SJSA1 (cell line): ENCODE results near the gene TMEM106C. TPM values are rescaled to one million over a fixed set of nuclear protein-coding genes. Genes with fewer than 3 reads are reported as not detected.
"Not testable (repeated sequence)": the region's sequence is repeated elsewhere in the genome, so short reads cannot be mapped to it uniquely, and the experiment has no call there.

Experiments
- DNase-seq, 2 experiments: peaks; one replicate each; pipeline ENCODE4 v3.0.0-alpha.2; 2015 to 2020; ENCODE audit warnings: low spot score in 2 of 2, low read depth in 1 of 2
- H3K27ac ChIP-seq: fragments of 250-450 bp; sonication (Bioruptor Pico); 2 replicates; pipeline ENCODE4 v1.5.1; 2020; ENCODE audit warnings: mild to moderate bottlenecking, moderate library complexity
- H3K27me3 ChIP-seq: fragments of 250-450 bp; sonication (Bioruptor Pico); replicated peaks from 2 replicates; pipeline ENCODE4 v1.5.1; 2020; ENCODE audit warnings: mild to moderate bottlenecking, moderate library complexity
- H3K36me3 ChIP-seq: fragments of 250-450 bp; sonication (Bioruptor Pico); 2 replicates; pipeline ENCODE4 v1.5.1; 2020; ENCODE audit warnings: mild to moderate bottlenecking
- H3K4me1 ChIP-seq: fragments of 250-450 bp; sonication (Bioruptor Pico); replicated peaks from 2 replicates; pipeline ENCODE4 v1.6.1; 2021; ENCODE audit warnings: mild to moderate bottlenecking
- H3K4me3 ChIP-seq: fragments of 250-450 bp; sonication (Bioruptor Pico); 2 replicates; pipeline ENCODE4 v1.5.1; 2020; ENCODE audit warnings: mild to moderate bottlenecking
- H3K9me3 ChIP-seq: fragments of 250-450 bp; sonication (Bioruptor Pico); replicated peaks from 2 replicates; pipeline ENCODE4 v1.5.1; 2020; ENCODE audit warnings: mild to moderate bottlenecking
- total RNA-seq: library from RNA; depleted of rRNA; stranded (reverse); fragments of >200 nt; shearing (Covaris generic); gene quantifications from 2 replicates; pipeline ENCODE4 v1.2.3, GENCODE V29; 2014

Gene TMEM106C
- total RNA-seq, 1 experiment from 2014 or later: 143 TPM

GRCh38 chr12:47942614-47943225, 20.7 kb upstream of the TMEM106C start:
- no peak overlapping the region for H3K27ac ChIP-seq
- H3K36me3 ChIP-seq: no peaks in the 10 kb centered on the region
- H3K27me3 ChIP-seq: no peaks in the 10 kb centered on the region
- H3K4me3 ChIP-seq: no peak overlapping the region
- no peak for DNase-seq
- peaks cover 32% of the 10 kb centered on the region for H3K4me1 ChIP-seq
- no peaks in the 10 kb centered on the region for H3K9me3 ChIP-seq

GRCh38 chr12:47943623-47944340, 19.6 kb upstream of the TMEM106C start:
- Histone ChIP-seq H3K9me3 (no peaks in the 10 kb centered on the region), H3K27me3 (no peaks in the 10 kb centered on the region), H3K4me1 (peaks cover 23% of the 10 kb centered on the region), H3K36me3 (no peaks in the 10 kb centered on the region), H3K27ac (no peak overlapping the region), H3K4me3 (no peak overlapping the region)
- no peak for DNase-seq

GRCh38 chr12:47944685-47945340, 18.6 kb upstream of the TMEM106C start:
- Histone ChIP-seq H3K27ac (no peak overlapping the region), H3K27me3 (no peaks in the 10 kb centered on the region)
- no peak for DNase-seq

GRCh38 chr12:47945341-47945728, 18.1 kb upstream of the TMEM106C start:
- DNase-seq: no peak
- no peak overlapping the region for H3K4me3 ChIP-seq
- peaks cover 24% of the 10 kb centered on the region for H3K4me1 ChIP-seq
- no peaks in the 10 kb centered on the region for H3K36me3 ChIP-seq
- H3K27ac ChIP-seq: no peak overlapping the region
- no peaks in the 10 kb centered on the region for H3K9me3 ChIP-seq
- no peaks in the 10 kb centered on the region for H3K27me3 ChIP-seq

More at GRCh38 chr12:47944685-47945340, 18.6 kb upstream of the TMEM106C start:
- Histone ChIP-seq H3K4me1 (peaks cover 24% of the 10 kb centered on the region), H3K4me3 (no peak overlapping the region), H3K9me3 (no peaks in the 10 kb centered on the region), H3K36me3 (no peaks in the 10 kb centered on the region)

- H3K27me3 ChIP-seq: no peaks in the 10 kb centered on the region
- no peaks in the 10 kb centered on the region for H3K36me3 ChIP-seq
- H3K4me3 ChIP-seq: peak overlapping the region; percentile 14
- H3K27ac ChIP-seq: peak overlapping the region; percentile 41
- H3K4me1 ChIP-seq: peaks cover 24% of the 10 kb centered on the region
- peak; percentile 62 to 77 for DNase-seq
- H3K9me3 ChIP-seq: no peaks in the 10 kb centered on the region
These were observed 16.7 kb upstream of the TMEM106C start for GRCh38 chr12:47946413-47947323.

- H3K36me3 ChIP-seq: no peaks in the 10 kb centered on the region
- no peak overlapping the region for H3K4me3 ChIP-seq
- H3K27ac ChIP-seq: no peak overlapping the region
- H3K4me1 ChIP-seq: peaks cover 24% of the 10 kb centered on the region
- no peaks in the 10 kb centered on the region for H3K9me3 ChIP-seq
- no peaks in the 10 kb centered on the region for H3K27me3 ChIP-seq
- DNase-seq: no peak
These were observed 16.1 kb upstream of the TMEM106C start for GRCh38 chr12:47947341-47947740.

- H3K27me3 ChIP-seq: no peaks in the 10 kb centered on the region
- peaks cover 24% of the 10 kb centered on the region for H3K4me1 ChIP-seq
- H3K9me3 ChIP-seq: no peaks in the 10 kb centered on the region
- no peaks in the 10 kb centered on the region for H3K36me3 ChIP-seq
- H3K4me3 ChIP-seq: no peak overlapping the region
- no peak overlapping the region for H3K27ac ChIP-seq
- peak; percentile 50 to 77 for DNase-seq
These were observed 13.7 kb upstream of the TMEM106C start for GRCh38 chr12:47949441-47950341.

GRCh38 chr12:47950856-47951468, 12.4 kb upstream of the TMEM106C start:
- Histone ChIP-seq H3K27ac (no peak overlapping the region), H3K4me3 (no peak overlapping the region), H3K27me3 (no peaks in the 10 kb centered on the region), H3K36me3 (no peaks in the 10 kb centered on the region), H3K4me1 (peaks cover 21% of the 10 kb centered on the region), H3K9me3 (no peaks in the 10 kb centered on the region)
- no peak for DNase-seq

GRCh38 chr12:47954058-47954457, 9.3 kb upstream of the TMEM106C start:
- Histone ChIP-seq H3K4me3 (no peak overlapping the region), H3K27ac (no peak overlapping the region), H3K9me3 (peaks cover 4% of the 10 kb centered on the region; the same call in 1 of the 2 replicates), H3K36me3 (no peaks in the 10 kb centered on the region), H3K4me1 (peaks cover 3% of the 10 kb centered on the region; the same call in 1 of the 2 replicates), H3K27me3 (no peaks in the 10 kb centered on the region)
- no peak for DNase-seq

- no peak for DNase-seq
- H3K27me3 ChIP-seq: no peaks in the 10 kb centered on the region
- no peak overlapping the region for H3K4me3 ChIP-seq
- peaks cover 4% of the 10 kb centered on the region; the same call in 1 of the 2 replicates for H3K9me3 ChIP-seq
- H3K27ac ChIP-seq: no peak overlapping the region
- no peaks in the 10 kb centered on the region for H3K36me3 ChIP-seq
- H3K4me1 ChIP-seq: no peaks in the 10 kb centered on the region
These were observed 8.8 kb upstream of the TMEM106C start for GRCh38 chr12:47954467-47955045.

GRCh38 chr12:47955059-47955458, 8.3 kb upstream of the TMEM106C start:
- Histone ChIP-seq H3K9me3 (peaks cover 4% of the 10 kb centered on the region; the same call in 1 of the 2 replicates), H3K27ac (no peak overlapping the region), H3K27me3 (no peaks in the 10 kb centered on the region), H3K4me1 (no peaks in the 10 kb centered on the region), H3K36me3 (no peaks in the 10 kb centered on the region), H3K4me3 (no peak overlapping the region)
- DNase-seq: no peak

- H3K4me3 ChIP-seq, H3K4me1 ChIP-seq, H3K9me3 ChIP-seq, H3K27me3 ChIP-seq, H3K27ac ChIP-seq, DNase-seq, H3K36me3 ChIP-seq: not testable (repeated sequence)
These were observed 5.7 kb upstream of the TMEM106C start for GRCh38 chr12:47957671-47958070.
